Esophagus muscularis mucosa (tissue), 4 donors: Measurements from ENCODE around the gene FADS1. TPM values are rescaled to one million over a fixed set of nuclear protein-coding genes. Genes with fewer than 3 reads are reported as not detected.
A peak's percentile ranks its signal among the peaks of the same experiment; 100 is the strongest.

Experiments
- DNase-seq: peaks from one replicate; pipeline ENCODE4 v3.0.0-alpha.2; 2017; ENCODE audit errors: extremely low spot score
- H3K27ac ChIP-seq, 4 donors: fragments of 200-600 bp; sonication (generic); replicated peaks in 1 of 4; 1 replicate in 3 of 4; 2 replicates in 1 of 4; pipeline ENCODE4 v1.5.1; 2016 to 2019; ENCODE audit warnings: mild to moderate bottlenecking in 1 of 4
- H3K27me3 ChIP-seq, 4 donors: fragments of 200-600 bp; sonication (generic); one replicate each; pipeline versions ENCODE4 v1.5.1 to v1.6.0; 2016 to 2019
- H3K36me3 ChIP-seq, 4 donors: fragments of 200-600 bp; sonication (generic); one replicate each; pipeline ENCODE4 v1.5.1; 2016 to 2019
- H3K4me1 ChIP-seq, 4 donors: fragments of 200-600 bp; sonication (generic); one replicate each; pipeline ENCODE4 v1.5.1; 2016 to 2019
- H3K4me3 ChIP-seq, 4 donors: fragments of 200-600 bp; sonication (generic); 1 replicate in 2 of 4; 2 replicates in 2 of 4; pipeline ENCODE4 v1.5.1; 2016 to 2019; ENCODE audit warnings: mild to moderate bottlenecking in 4 of 4, moderate library complexity in 1 of 4
- H3K9me3 ChIP-seq, 4 donors: fragments of 200-600 bp; sonication (generic); 1 replicate in 3 of 4; 2 replicates in 1 of 4; pipeline ENCODE4 v1.5.1; 2016 to 2019
- CTCF ChIP-seq, 3 experiments: fragments of 200-600 bp in 2 of 3; fragments of 450-650 bp in 1 of 3; sonication (generic) in 2 of 3; IDR thresholded peaks; one replicate each; pipeline ENCODE4 v1.5.1; 2017 to 2019; ENCODE audit warnings: antibody characterized with exemption in 3 of 3, mild to moderate bottlenecking in 2 of 3, moderate library complexity in 1 of 3
- EP300 ChIP-seq: sonication (generic); formaldehyde crosslinking; IDR thresholded peaks from one replicate; pipeline ENCODE4 v1.6.1; 2017; ENCODE audit warnings: antibody characterized with exemption
- POLR2A ChIP-seq: fragments of 450-650 bp; IDR thresholded peaks from one replicate; pipeline ENCODE4 v1.6.1; 2017; ENCODE audit warnings: antibody characterized with exemption, moderate library complexity, mild to moderate bottlenecking, low read depth
- POLR2AphosphoS5 ChIP-seq, 2 donors: sonication (generic); formaldehyde crosslinking; IDR thresholded peaks; one replicate each; pipeline ENCODE4 v1.6.1; 2017; ENCODE audit warnings: antibody characterized with exemption in 2 of 2
- WGBS: methylation state at CpG from one replicate; pipeline ENCODE4 v1.1.5; 2018; 5-methylcytosine and 5-hydroxymethylcytosine counted together
- intact Hi-C: fragments of 100-400 bp; cut with DNase I; formaldehyde crosslinking; loops from one replicate; pipeline ENCODE4 v1.15.1; 2023
- total RNA-seq, 4 donors: library from RNA; depleted of rRNA; stranded (reverse); fragments of >200 nt; gene quantifications; one replicate each; pipeline versions ENCODE4 v1.1.0 to v1.2.1, GENCODE V29; 2016

FADS1 gene
- total RNA-seq, 4 donors from 2014 or later: 20.2 to 26.0 (median 23.8) TPM

- TF ChIP-seq POLR2A (no peak), CTCF (IDR thresholded peaks at IDR 0.05) (no peak), POLR2AphosphoS5 (IDR thresholded peaks at IDR 0.05) (no peak), EP300 (no peak)
- no peak for DNase-seq
- intact Hi-C loops: no loop called here
- H3K36me3 ChIP-seq: peaks cover 4 to 96% (median 17%) of the 10 kb centered on the region in 4 donors
- 92% methylated on average over 11 of the region's 14 CpGs for WGBS
- no peaks in the 10 kb centered on the region for H3K9me3 ChIP-seq
- no peaks in the 10 kb centered on the region for H3K27me3 ChIP-seq
- H3K4me3 ChIP-seq: no peak overlapping the region
- H3K4me1 ChIP-seq: peaks cover 0 to 19% (median 10%) of the 10 kb centered on the region in 4 donors
- H3K27ac ChIP-seq: no peak overlapping the region
These were observed 38.3 kb upstream of the FADS1 start for GRCh38 chr11:61854966-61855714.

GRCh38 chr11:61854206-61854895 is 37.5 kb upstream of the FADS1 start:
- H3K4me3 ChIP-seq: no peak overlapping the region
- 93% methylated on average over 11 of the region's 17 CpGs for WGBS
- no peak for DNase-seq
- peak overlapping the region in 1 of 4 donors; percentile 10 for H3K27ac ChIP-seq
- H3K27me3 ChIP-seq: no peaks in the 10 kb centered on the region
- H3K36me3 ChIP-seq: peaks cover 5 to 96% (median 19%) of the 10 kb centered on the region in 4 donors
- intact Hi-C loops: no loop called here
- TF ChIP-seq EP300 (no peak), CTCF (IDR thresholded peaks at IDR 0.05) (no peak)
- peaks cover 0 to 16% (median 6%) of the 10 kb centered on the region in 4 donors for H3K4me1 ChIP-seq
- H3K9me3 ChIP-seq: no peaks in the 10 kb centered on the region

- intact Hi-C loops: no loop called here
- WGBS: 73% methylated on average over 8 of the region's 13 CpGs
These were observed 36.9 kb upstream of the FADS1 start for GRCh38 chr11:61853698-61854169.

GRCh38 chr11:61851900-61852295 is 35.1 kb upstream of the FADS1 start:
- intact Hi-C loops: no loop called here
- peaks cover 4 to 97% (median 23%) of the 10 kb centered on the region in 4 donors for H3K36me3 ChIP-seq
- H3K4me1 ChIP-seq: peaks cover 0 to 16% (median 6%) of the 10 kb centered on the region in 4 donors
- H3K9me3 ChIP-seq: no peaks in the 10 kb centered on the region
- TF ChIP-seq EP300 (no peak), POLR2AphosphoS5 (IDR thresholded peaks at IDR 0.05) (no peak), POLR2A (no peak), CTCF (IDR thresholded peaks at IDR 0.05) (no peak)
- peak overlapping the region in 1 of 4 donors; percentile 50 for H3K27ac ChIP-seq
- H3K27me3 ChIP-seq: no peaks in the 10 kb centered on the region
- 87% methylated on average over 6 of the region's 6 CpGs for WGBS
- no peak for DNase-seq
- no peak overlapping the region for H3K4me3 ChIP-seq

More at GRCh38 chr11:61853698-61854169, 36.9 kb upstream of the FADS1 start:
- no peak for TF ChIP-seq EP300
- no peak for TF ChIP-seq POLR2AphosphoS5 (IDR thresholded peaks at IDR 0.05)
- TF ChIP-seq POLR2A: no peak
- Histone ChIP-seq H3K9me3 (no peaks in the 10 kb centered on the region), H3K36me3 (peaks cover 11 to 96% (median 21%) of the 10 kb centered on the region in 4 donors), H3K27ac (peak overlapping the region in 1 of 4 donors; percentile 10), H3K4me1 (peaks cover 0 to 16% (median 6%) of the 10 kb centered on the region in 4 donors), H3K27me3 (no peaks in the 10 kb centered on the region), H3K4me3 (no peak overlapping the region)
- no peak for DNase-seq
